ENCODE measurements around the gene HCK.

The HCK gene

DNA sequence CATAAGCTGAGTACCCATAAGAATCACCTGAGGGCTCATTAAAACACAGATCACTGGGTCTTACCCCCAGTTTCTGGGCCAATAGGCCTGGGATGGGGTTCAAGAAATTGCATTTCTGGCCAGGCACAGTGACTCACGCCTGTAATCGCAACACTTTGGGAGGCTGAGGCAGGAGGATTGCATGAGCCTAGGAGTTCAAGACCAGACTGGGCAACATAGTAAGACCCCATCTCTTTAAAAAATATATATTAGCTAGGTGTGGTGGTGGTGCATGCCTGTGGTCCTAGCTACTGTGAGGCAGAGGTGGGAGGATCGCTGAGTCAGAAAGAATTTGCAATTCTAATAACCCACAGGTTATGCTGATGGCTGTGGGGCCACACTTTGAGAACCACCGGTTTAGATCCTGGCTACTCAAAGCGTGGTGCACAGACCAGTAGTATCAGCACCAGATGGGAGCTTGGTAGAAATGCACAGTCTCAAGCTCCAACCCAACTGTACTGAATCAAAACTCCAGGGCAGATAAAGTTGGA, 39.8 kb upstream of the HCK start:
- H3K36me3 ChIP-seq (ENCODE audit: control insufficient read depth, insufficient read depth, low read length) = no peaks in the 10 kb centered on the region
- H3K4me1 ChIP-seq (ENCODE audit: control insufficient read depth, insufficient read depth, low read length, poor library complexity, severe bottlenecking) = no peaks in the 10 kb centered on the region
- H3K27me3 ChIP-seq (replicated peaks; ENCODE audit: control insufficient read depth, insufficient read depth, low read length, poor library complexity, severe bottlenecking) = peaks cover 7% of the 10 kb centered on the region
- no peak overlapping the region for H3K4me3 ChIP-seq (ENCODE audit: insufficient read depth, low read depth, low read length, poor library complexity, severe bottlenecking)
- no peak overlapping the region for H3K27ac ChIP-seq (ENCODE audit: insufficient read depth, low read length, poor library complexity, severe bottlenecking)
- DNase-seq = no peak
- H3K9me3 ChIP-seq (ENCODE audit: control insufficient read depth, low read length) = no peaks in the 10 kb centered on the region

DNA sequence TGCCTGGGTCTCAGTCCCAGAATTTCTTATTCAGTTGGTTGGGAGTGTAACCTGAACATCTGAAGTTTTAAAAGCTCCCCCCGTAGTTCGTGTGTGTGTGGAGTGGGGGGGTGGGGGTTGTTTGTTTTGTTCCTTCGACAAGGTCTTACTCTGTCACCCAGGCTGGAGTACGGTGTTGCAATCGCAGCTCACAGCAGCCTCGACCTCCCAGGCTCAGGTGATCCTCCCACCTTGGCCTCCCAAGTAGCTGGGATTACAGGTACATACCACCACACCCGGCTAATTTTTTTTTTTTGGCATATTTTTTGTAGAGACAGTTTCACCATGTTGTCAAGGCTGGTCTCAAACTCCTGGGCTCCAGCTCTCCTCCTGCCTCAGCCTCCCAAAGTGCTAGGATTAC, 38.7 kb upstream of the HCK start:
- H3K9me3 ChIP-seq (ENCODE audit: control insufficient read depth, low read length) = no peaks in the 10 kb centered on the region
- no peak overlapping the region for H3K4me3 ChIP-seq (ENCODE audit: insufficient read depth, low read depth, low read length, poor library complexity, severe bottlenecking)
- no peak overlapping the region for H3K27ac ChIP-seq (ENCODE audit: insufficient read depth, low read length, poor library complexity, severe bottlenecking)
- DNase-seq = no peak
- peaks cover 2% of the 10 kb centered on the region for H3K4me1 ChIP-seq (ENCODE audit: control insufficient read depth, insufficient read depth, low read length, poor library complexity, severe bottlenecking)
- peaks cover 12% of the 10 kb centered on the region for H3K27me3 ChIP-seq (replicated peaks; ENCODE audit: control insufficient read depth, insufficient read depth, low read length, poor library complexity, severe bottlenecking)
- H3K36me3 ChIP-seq (ENCODE audit: control insufficient read depth, insufficient read depth, low read length) = no peaks in the 10 kb centered on the region

DNA sequence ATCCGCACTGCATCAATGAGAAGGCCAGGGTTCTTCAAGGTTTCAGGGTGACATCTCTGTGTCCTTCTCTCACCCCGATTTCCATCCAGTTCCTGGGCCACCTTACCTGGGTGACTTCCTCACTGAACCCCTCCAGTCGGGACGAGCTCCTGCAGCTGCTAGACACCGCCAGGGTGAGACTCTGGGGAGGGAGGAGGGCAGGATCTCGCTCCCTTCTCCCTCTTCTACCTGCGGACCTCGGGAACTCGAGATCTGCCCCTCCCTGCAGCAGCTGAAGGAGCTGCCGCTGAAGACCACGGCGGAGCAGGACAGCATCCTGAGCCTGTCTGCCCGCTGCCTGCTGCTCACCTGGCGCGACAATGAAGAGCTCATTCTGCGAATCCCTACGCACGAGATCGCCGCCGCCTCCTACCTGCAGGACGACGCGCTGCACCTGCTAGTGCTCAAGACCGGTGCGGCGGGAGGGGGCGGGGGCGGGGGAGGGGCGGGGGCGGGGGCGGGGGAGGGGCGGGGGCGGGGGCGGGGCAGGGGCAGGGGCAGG, 34.3 kb upstream of the HCK start:
- peak overlapping the region; percentile 3 for H3K4me3 ChIP-seq (ENCODE audit: insufficient read depth, low read depth, low read length, poor library complexity, severe bottlenecking)
- peak in 2 of 3 donors; percentile 19 to 37 for DNase-seq
- H3K9me3 ChIP-seq (ENCODE audit: control insufficient read depth, low read length) = no peaks in the 10 kb centered on the region
- no peaks in the 10 kb centered on the region for H3K36me3 ChIP-seq (ENCODE audit: control insufficient read depth, insufficient read depth, low read length)
- H3K4me1 ChIP-seq (ENCODE audit: control insufficient read depth, insufficient read depth, low read length, poor library complexity, severe bottlenecking) = peaks cover 15% of the 10 kb centered on the region
- H3K27ac ChIP-seq (ENCODE audit: insufficient read depth, low read length, poor library complexity, severe bottlenecking) = no peak overlapping the region
- H3K27me3 ChIP-seq (replicated peaks; ENCODE audit: control insufficient read depth, insufficient read depth, low read length, poor library complexity, severe bottlenecking) = peaks cover 44% of the 10 kb centered on the region

DNA sequence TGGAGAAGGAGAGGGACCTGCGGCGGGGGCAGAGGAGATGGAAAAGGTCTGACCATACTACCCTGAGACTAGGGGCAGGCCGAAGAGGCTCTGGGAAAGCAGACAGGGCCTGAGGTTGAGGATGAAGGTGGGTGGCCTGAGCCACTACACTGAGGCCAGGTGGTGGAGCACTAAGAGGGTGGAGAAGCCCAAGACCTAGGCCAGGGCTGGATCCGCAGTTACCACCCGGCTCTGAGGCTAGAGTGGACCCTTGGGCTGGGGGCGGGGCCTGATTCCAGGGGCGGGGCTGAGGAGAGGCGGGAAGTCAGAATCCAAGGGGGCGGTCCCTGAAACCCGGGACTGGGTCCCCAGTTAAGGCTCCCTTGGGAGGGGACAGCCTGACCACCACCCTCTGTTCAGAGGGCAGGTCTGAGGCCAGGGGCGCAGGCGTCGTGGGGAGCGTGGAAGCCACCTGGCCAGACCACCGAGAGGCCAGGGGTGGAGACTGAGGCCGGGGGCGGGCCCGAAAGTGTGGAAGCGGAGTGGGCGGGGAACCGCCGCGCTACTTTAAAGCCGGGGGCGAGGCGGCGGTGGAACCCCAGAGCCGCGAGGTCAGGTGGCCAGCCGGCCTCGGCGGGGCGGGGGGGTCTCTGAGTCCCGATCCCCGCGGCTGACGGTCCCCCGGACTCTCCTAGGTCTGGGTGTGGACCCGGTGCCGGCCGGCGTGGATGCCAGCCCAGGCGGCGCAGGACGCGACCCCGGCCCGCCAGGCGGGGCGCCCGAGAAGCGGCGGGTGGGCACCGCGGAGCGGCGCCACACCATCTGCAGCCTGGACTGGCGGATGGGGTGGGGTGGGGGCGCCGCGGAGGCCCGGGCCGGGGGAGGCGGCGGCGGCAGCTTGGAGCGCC, 33.5 kb upstream of the HCK start:
- H3K9me3 ChIP-seq (ENCODE audit: control insufficient read depth, low read length) = no peaks in the 10 kb centered on the region
- H3K4me3 ChIP-seq (ENCODE audit: insufficient read depth, low read depth, low read length, poor library complexity, severe bottlenecking) = peak overlapping the region; percentile 48
- no peaks in the 10 kb centered on the region for H3K36me3 ChIP-seq (ENCODE audit: control insufficient read depth, insufficient read depth, low read length)
- H3K27ac ChIP-seq (ENCODE audit: insufficient read depth, low read length, poor library complexity, severe bottlenecking) = no peak overlapping the region
- peaks cover 44% of the 10 kb centered on the region for H3K27me3 ChIP-seq (replicated peaks; ENCODE audit: control insufficient read depth, insufficient read depth, low read length, poor library complexity, severe bottlenecking)
- peaks cover 15% of the 10 kb centered on the region for H3K4me1 ChIP-seq (ENCODE audit: control insufficient read depth, insufficient read depth, low read length, poor library complexity, severe bottlenecking)
- peak; percentile 10 to 33 (median 21) for DNase-seq

DNA sequence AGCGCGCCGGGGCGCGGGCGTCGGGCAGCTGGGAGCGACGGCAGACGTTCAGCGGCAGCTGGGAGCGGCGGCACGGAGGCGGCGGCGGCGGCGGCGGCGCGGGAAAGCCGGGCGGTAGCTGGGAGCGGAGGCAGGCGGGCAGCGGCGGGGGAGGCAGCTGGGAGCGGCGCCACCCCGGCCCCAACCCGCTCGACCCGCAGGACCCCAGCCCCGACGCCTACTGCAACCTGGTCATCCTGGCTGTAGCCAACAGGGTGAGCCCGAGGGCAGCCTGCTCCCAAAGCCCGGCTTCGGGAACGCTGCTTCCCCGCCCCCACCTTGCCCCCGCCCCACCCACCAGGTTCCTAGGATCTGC, 32.9 kb upstream of the HCK start:
- Histone ChIP-seq H3K9me3 (ENCODE audit: control insufficient read depth, low read length) (no peaks in the 10 kb centered on the region), H3K4me3 (ENCODE audit: insufficient read depth, low read depth, low read length, poor library complexity, severe bottlenecking) (no peak overlapping the region), H3K4me1 (ENCODE audit: control insufficient read depth, insufficient read depth, low read length, poor library complexity, severe bottlenecking) (peaks cover 15% of the 10 kb centered on the region), H3K27ac (ENCODE audit: insufficient read depth, low read length, poor library complexity, severe bottlenecking) (no peak overlapping the region), H3K27me3 (replicated peaks; ENCODE audit: control insufficient read depth, insufficient read depth, low read length, poor library complexity, severe bottlenecking) (peaks cover 44% of the 10 kb centered on the region), H3K36me3 (ENCODE audit: control insufficient read depth, insufficient read depth, low read length) (no peaks in the 10 kb centered on the region)
- no peak for DNase-seq

DNA sequence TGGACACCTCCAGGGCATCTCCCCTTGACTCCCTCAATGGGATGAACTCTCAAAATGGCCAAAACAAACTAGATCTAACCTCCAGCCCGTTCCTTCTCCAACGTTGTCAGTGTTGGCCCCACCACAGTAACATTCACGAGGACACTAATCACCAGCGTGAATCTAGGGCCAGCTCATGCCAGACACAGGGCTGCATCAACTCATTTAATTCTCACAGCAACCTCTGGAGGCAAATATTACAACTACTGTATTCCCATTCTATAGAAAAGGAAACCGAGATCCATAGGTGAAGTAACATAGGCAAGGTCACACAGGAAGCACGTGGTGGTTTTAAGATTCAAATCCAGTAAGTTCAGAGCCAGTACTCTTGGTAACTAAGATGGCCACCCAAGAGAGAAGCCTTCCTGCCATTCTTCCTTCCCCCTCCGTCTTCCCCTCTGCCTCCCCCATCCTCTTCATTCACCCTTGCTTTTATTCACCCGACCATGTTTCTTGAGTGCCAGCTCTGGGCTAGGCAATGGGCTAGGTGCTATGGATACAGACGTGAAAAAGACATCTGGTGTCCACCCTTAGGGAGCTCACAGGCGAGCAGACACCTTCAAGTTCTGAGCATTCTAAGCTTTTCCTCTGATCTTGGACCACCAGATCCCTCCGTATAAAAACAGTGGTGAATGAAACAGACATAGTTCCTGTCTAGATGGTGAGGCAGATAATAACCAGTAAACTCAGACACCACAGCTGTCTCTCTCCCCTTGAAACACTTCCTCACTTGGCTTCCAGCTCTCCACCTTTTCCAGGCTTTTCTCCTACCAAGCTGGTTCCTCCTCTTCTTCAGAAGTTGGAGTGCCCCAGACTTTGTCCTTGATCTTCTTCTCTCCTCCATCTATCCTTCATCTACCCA, 32.2 kb upstream of the HCK start:
- H3K36me3 ChIP-seq (ENCODE audit: control insufficient read depth, insufficient read depth, low read length) = no peaks in the 10 kb centered on the region
- no peak for DNase-seq
- no peak overlapping the region for H3K4me3 ChIP-seq (ENCODE audit: insufficient read depth, low read depth, low read length, poor library complexity, severe bottlenecking)
- H3K27me3 ChIP-seq (replicated peaks; ENCODE audit: control insufficient read depth, insufficient read depth, low read length, poor library complexity, severe bottlenecking) = peaks cover 44% of the 10 kb centered on the region
- no peaks in the 10 kb centered on the region for H3K9me3 ChIP-seq (ENCODE audit: control insufficient read depth, low read length)
- H3K4me1 ChIP-seq (ENCODE audit: control insufficient read depth, insufficient read depth, low read length, poor library complexity, severe bottlenecking) = peaks cover 15% of the 10 kb centered on the region
- H3K27ac ChIP-seq (ENCODE audit: insufficient read depth, low read length, poor library complexity, severe bottlenecking) = no peak overlapping the region

DNA sequence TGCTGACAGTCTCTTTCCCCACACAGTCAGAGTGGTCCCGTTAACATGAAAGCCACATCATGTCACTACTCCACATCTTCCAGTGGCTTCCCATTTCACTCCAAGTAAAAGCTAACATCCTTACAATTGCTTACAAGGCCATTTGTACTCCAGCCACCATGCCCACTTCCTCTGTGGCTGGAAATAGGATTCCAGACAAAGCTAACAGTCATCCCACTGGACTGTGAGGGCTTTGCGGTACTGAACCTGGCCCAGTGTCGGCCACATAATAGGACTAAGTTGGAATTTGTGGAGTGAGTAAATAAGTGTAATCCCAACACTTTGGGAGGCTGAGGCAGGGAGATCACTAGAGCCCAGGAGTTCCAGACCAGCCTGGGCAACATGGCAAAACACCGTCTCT, 31.0 kb upstream of the HCK start:
- no peak overlapping the region for H3K4me3 ChIP-seq (ENCODE audit: insufficient read depth, low read depth, low read length, poor library complexity, severe bottlenecking)
- DNase-seq = no peak
- no peak overlapping the region for H3K27ac ChIP-seq (ENCODE audit: insufficient read depth, low read length, poor library complexity, severe bottlenecking)
- peaks cover 15% of the 10 kb centered on the region for H3K4me1 ChIP-seq (ENCODE audit: control insufficient read depth, insufficient read depth, low read length, poor library complexity, severe bottlenecking)
- no peaks in the 10 kb centered on the region for H3K9me3 ChIP-seq (ENCODE audit: control insufficient read depth, low read length)
- no peaks in the 10 kb centered on the region for H3K36me3 ChIP-seq (ENCODE audit: control insufficient read depth, insufficient read depth, low read length)
- peaks cover 43% of the 10 kb centered on the region for H3K27me3 ChIP-seq (replicated peaks; ENCODE audit: control insufficient read depth, insufficient read depth, low read length, poor library complexity, severe bottlenecking)

DNA sequence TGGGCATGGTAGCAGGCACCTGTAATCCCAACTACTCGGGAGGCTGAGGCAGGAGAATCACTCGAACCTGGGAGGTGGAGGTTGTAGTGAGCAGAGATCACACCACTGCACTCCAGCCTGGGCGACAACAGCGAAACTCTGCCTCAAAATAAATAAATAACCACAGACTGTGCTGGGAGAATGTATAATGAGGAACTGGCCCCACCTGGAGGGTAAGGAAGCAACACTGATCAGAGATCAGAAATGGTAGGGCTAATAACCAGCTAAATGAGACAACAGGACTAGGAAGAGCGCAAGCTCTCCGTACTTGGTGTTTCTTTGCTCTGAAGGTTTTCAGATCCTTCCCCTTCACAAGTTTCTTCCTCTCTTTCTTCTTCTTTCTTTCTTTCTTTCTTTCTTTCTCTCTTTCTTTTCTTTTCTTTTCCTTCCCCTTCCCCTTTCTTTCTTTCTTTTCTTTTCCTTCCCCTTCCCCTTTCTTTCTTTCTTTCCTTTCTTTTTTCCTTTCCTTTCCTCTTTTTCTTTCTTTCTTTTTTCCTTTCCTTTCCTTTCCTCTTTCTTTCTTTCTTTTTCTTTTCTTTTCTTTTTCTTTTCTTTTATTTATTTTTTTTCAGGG, 27.3 kb upstream of the HCK start:
- Histone ChIP-seq H3K4me1 (ENCODE audit: control insufficient read depth, insufficient read depth, low read length, poor library complexity, severe bottlenecking) (peaks cover 4% of the 10 kb centered on the region), H3K36me3 (ENCODE audit: control insufficient read depth, insufficient read depth, low read length) (no peaks in the 10 kb centered on the region), H3K4me3 (ENCODE audit: insufficient read depth, low read depth, low read length, poor library complexity, severe bottlenecking) (no peak overlapping the region), H3K27me3 (replicated peaks; ENCODE audit: control insufficient read depth, insufficient read depth, low read length, poor library complexity, severe bottlenecking) (peaks cover 21% of the 10 kb centered on the region), H3K9me3 (ENCODE audit: control insufficient read depth, low read length) (no peaks in the 10 kb centered on the region), H3K27ac (ENCODE audit: insufficient read depth, low read length, poor library complexity, severe bottlenecking) (no peak overlapping the region)
- DNase-seq = no peak

DNA sequence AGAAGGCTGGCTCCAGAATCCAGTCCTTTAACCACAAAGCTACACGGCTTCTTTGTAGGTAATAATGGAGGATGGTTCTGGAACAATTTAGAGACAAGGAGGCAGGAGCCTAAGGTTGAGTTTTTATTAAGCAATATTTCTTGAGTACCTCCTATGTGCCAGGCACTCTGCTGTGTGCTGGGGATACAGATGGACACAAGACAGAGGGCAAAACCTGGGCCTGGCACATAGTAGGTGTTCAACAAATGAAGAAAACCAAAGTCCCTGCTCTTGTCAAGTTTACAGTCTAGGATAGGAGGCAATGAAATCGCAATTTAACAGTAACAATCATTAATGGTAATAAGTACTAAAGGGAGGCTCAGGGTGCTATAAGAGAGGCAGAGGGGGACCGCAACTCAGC, 24.4 kb upstream of the HCK start:
- no peaks in the 10 kb centered on the region for H3K9me3 ChIP-seq (ENCODE audit: control insufficient read depth, low read length)
- no peak overlapping the region for H3K4me3 ChIP-seq (ENCODE audit: insufficient read depth, low read depth, low read length, poor library complexity, severe bottlenecking)
- H3K27me3 ChIP-seq (replicated peaks; ENCODE audit: control insufficient read depth, insufficient read depth, low read length, poor library complexity, severe bottlenecking) = peaks cover under 1% of the 10 kb centered on the region
- no peak overlapping the region for H3K27ac ChIP-seq (ENCODE audit: insufficient read depth, low read length, poor library complexity, severe bottlenecking)
- H3K4me1 ChIP-seq (ENCODE audit: control insufficient read depth, insufficient read depth, low read length, poor library complexity, severe bottlenecking) = peaks cover 5% of the 10 kb centered on the region
- H3K36me3 ChIP-seq (ENCODE audit: control insufficient read depth, insufficient read depth, low read length) = no peaks in the 10 kb centered on the region
- DNase-seq = no peak

All from effector memory CD4-positive, alpha-beta T cell (primary cell).